Left cardiac atrium (tissue), 4 donors: ENCODE data around the gene RNASEH1. TPM values are rescaled to one million over a fixed set of nuclear protein-coding genes. Genes with fewer than 3 reads are reported as not detected.

ENCODE experiments used
- ATAC-seq, 2 donors: fragments of 200-7000 bp; cut with Tn5 transposase; one replicate each; pipeline ENCODE4 v1.9.1; 2020; ENCODE audit warnings: mild to moderate bottlenecking in 2 of 2, moderate library complexity in 2 of 2
- DNase-seq: peaks from one replicate; pipeline ENCODE4 v3.0.0-alpha.2; 2020
- intact Hi-C, 2 donors: fragments of 100-400 bp; cut with DNase I; formaldehyde crosslinking; loops; one replicate each; pipeline versions ENCODE4 v1.14.1 to v1.15.1; 2022 to 2023
- long read RNA-seq: library from polyadenylated mRNA; unstranded; transcript quantifications from one replicate; pipeline ENCODE4 v2.0.0, GENCODE V29; 2021
- total RNA-seq, 2 donors: library from RNA; stranded (reverse); fragmentation: NEBNext Ultra II Directional; extraction: Animal tissue kit (Norgen Biotek cat#: 25700); gene quantifications; one replicate each; pipeline ENCODE4 v1.2.1, GENCODE V29; 2021
- donor health status: DM: no; HTN: yes; CAD: no.
- donor health status: DM: no; HTN: yes; CAD: no; lungs with severe emphysema.
- donor health status: DM: yes; HTN: yes; CAD: no.
- donor health status: Dilated cardiomyopathy.

Gene RNASEH1, protein sequence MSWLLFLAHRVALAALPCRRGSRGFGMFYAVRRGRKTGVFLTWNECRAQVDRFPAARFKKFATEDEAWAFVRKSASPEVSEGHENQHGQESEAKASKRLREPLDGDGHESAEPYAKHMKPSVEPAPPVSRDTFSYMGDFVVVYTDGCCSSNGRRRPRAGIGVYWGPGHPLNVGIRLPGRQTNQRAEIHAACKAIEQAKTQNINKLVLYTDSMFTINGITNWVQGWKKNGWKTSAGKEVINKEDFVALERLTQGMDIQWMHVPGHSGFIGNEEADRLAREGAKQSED
- 10 to 100 TPM; 17.3 to 22.2 TPM for total RNA-seq
- long read RNA-seq, transcript RNASEH1-201 (8 exons, 1,887 nt): major isoform, 51 of 56 reads
- long read RNA-seq, partial matches to known transcripts: 0 of 56 reads
- long read RNA-seq, other reads (novel, unspliced or antisense): 5 of 56 reads

DNA sequence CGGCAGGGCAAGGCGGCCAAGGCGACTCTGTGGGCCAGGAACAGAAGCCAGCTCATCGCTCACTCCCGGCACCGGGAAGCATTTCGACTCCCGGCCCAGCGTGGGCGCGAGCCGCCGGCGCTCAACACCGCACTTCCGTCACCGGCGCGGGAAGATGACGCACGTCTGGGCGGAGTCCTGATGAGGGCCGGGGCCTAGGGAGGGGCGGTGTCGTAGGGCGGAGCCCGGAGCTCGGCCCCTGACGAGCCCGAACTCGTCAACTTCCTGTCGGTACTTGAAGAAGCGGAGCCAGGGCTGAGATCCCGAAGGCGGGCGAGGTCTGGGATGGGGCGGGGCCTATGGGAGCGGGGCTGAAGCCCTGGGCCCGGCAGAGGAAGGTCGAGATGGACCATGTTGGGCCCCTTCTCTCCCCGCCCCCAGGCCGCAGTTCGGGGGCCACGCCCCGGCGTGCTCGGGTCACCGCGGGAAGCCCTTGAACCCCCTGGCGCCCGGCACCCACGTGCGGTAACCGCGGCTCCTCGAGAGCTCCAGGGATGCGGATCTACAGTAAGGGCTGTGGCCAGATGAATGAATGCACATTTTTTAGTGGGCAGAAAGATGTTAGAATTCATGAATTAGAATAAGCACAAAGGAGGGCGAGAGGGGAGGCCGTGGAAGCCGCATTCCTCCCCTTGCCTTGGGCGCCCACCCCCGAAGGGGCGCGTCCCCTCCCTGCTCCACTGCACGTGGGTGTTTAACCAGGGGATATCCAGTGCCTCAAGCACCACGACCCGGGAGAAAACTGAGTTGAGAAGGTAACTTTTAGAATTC lies at the start of gene RNASEH1:
TSS of gene RNASEH1 (minus strand) at position 129 of the 810 bp plus-strand sequence. CDS start at position 56, 73 bp downstream.
- ATAC-seq: peak; percentile 100
- peak; percentile 98 for DNase-seq
- intact Hi-C loops: loop anchor here in 1 of 2 donors (2.0 kb wide), 1 partner anchor 16 kb away; the partner anchor contains the start of gene RPS7

DNA sequence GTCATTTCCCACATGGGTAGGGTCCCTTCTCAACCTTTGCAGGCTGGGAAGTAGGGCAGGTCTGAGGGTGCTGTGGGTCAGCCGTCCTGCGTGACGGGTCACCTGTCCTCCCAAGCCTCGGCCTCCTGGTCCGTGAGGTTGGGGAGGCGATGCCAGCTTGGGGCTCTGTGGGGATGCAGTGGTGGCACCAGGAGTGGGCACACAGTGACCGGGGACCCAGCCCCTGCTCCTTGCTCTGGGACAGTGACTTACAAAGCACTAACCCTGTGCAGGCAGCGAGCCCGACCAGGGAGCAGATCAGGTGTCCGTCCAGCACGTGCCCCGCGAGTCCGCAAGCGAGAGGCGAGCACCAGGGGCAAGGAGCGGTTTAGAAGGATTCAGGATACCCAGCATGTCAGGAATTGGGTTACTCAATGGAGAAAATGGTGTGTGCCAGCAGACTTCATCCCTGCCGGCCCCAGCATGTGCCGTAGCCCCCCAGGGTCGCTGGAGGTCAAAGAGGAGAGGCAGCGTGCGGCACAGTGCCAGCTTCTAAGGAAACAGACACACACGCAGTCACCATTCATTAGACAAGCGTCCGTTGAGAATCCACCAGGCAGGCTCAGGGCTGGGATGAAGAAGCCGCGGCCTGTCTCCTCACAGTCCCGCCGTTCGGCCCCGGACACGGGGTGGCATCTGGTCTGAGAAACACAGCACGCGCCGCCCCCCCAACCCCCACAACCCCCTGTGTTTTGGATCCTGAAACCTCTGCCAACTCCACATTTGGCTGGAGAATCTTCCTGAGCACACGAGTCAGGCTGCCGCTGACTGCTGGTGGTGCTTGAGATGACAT lies 48.5 kb upstream of the RNASEH1 start:
- intact Hi-C loops: no loop called here
- no peak for DNase-seq
- ATAC-seq: no peak

DNA sequence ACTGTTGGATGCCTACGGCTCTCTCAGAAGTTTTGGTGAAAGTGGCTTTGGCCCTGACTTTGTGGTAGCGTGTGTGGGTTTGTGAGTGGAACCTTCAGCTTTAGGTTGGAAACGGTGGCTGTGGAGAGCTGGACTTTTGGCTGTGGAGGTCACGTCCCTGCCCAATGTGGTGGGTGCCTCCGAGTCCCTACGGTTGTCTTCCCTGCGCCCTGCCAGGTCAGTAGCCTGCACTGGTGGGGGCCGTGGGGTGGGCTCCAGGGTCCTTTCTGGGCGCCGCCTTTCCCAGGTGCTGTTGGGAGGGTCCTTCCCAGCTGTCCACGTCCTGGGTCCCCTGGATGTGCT lies 47.9 kb upstream of the RNASEH1 start:
- ATAC-seq: no peak
- intact Hi-C loops: no loop called here
- DNase-seq: no peak

DNA sequence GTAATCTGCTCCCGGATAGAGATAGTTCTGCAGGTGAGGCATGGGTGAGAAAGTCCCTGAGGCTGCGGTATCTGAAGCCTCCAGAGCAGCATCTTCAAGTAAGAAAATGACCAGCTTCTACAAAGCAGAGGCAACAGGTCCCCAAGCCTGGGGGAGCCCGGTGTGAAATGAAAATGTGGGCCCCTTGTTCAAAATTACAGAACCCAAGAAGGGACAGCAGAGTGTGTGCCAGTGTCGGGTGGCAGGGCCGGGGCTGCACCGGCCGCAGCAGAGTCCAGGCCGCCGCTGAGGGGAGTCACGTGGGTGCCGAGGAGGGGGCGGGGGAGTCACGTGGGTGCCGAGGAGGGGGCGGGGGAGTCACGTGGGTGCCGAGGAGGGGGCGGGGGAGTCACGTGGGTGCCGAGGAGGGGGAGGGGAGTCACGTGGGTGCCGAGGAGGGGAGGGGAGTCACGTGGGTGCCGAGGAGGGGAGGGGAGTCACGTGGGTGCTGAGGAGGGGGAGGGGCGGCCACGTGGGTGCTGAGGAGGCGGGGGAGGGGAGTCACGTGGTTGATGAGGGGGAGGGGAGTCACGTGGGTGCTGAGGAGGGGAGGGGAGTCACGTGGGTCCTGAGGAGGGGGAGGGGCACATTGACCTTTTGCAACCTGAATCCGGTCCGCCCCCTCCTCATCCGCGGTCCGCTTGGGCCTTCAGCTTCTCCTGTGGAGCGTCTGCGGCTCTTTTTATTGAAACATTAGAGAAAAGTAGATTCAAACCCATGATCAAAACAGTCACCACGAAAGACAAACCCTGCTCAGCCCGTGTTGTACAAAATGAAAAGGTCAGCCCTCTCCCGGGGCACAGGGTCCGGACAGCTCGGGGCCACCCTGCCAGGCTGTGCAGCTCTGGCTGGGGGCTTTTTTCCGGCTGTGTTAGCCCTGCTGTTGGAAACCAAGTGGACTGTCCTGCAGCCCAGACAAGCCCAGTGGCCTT lies 47.1 kb upstream of the RNASEH1 start:
- DNase-seq (no peak), ATAC-seq (peak; percentile 19 to 66)
- intact Hi-C loops: no loop called here

DNA sequence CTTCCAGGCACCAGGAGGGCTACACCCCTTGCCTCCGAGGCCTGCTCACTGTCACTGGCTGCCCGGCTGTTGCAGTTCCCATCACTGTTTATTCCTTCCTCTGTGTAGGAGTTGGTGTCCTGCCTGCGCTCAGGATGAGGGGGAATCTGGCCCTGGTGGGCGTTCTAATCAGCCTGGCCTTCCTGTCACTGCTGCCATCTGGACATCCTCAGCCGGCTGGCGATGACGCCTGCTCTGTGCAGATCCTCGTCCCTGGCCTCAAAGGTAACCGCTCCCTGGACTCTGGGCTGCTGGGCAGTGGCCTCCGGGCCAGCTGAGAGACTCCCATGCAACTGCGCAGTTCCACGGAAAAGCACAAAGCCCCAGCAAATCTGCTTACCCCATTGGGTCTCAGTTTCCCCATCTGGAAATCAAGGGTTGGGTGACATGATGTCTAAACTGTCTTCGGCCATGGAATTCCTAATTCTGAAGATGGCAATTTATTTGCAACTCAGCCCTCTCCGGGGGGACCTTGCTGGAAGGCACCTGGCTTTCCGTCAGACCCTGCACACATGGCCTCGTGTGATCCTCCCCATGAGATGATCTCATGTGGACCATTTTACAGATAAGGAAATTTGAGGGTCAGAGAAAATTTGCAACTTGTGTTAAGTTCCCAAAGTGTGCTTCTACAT lies 46.2 kb upstream of the RNASEH1 start:
- peak in 1 of 2 donors; percentile 16 for ATAC-seq
- no peak for DNase-seq
- intact Hi-C loops: no loop called here

DNA sequence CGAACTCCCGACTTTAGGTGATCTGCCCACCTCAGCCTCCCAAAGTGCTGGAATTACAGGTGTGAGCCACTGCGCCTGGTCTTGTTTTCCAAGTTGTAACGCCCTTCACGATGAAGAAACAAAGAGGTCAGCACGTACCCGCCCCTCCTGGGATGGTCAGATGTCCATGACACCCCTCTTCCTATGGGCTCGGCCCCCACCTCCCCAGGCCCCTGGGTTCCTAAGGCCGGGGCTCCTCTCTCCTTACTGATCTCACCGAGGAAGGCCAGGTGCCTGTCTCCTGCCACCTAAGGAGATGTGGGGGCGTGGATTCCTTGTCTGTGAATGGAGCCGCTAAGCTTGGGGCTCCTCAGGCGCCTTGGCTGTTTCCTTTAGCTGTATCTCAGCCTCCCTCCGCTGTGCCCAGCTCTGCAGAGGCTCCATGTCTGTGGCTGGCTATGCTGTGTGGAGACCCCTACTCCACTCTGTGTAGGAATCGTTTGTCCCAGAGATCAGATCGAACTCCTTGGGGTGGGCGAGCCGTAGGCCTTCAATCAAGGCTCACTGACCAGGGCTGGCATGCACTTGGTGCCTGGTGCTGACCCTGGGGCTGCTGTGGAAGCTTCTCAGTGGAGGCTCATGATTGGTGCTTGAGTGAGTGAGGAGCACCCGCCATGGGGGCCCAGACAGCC lies 45.5 kb upstream of the RNASEH1 start:
- DNase-seq (no peak), ATAC-seq (no peak)
- intact Hi-C loops: no loop called here

DNA sequence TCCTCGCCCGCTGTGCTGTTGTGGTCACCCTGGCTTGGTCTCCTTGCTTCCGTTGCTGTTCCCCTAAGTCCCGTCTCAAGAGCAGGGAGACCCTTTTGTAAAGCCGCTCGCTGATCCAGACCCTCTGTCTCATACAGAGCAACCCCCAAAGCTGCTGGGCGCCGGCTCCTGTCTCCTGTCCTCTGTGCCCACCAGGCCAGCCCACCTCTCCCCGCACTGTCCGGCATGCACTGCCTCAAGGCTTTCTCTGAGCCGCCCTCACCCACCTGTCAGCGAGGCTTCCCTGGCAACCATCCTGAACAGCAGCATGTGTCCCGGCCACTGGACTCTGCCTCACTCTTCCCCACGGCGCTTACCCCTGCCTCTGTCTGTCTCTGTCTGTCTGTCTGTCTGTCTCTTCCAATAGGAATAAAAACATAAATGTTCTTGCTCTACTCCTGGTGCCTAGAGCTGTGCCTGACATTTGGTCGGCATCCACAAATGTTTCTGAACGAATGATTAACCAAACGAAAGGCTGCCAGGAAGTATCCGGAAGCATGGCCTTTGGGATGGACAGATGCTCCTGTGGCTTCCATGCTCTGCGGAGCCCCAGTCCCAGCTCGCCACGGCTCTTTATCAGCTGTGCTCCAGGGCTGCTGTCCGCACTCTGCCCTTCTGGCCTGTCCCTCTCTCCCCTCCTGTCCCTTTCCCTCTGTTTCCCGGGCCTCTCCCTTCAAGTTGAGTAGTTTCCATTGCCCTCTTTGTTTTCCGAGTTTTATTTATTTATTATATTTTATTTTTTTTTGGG lies 44.6 kb upstream of the RNASEH1 start:
- ATAC-seq (no peak), DNase-seq (no peak)
- intact Hi-C loops: no loop called here

DNA sequence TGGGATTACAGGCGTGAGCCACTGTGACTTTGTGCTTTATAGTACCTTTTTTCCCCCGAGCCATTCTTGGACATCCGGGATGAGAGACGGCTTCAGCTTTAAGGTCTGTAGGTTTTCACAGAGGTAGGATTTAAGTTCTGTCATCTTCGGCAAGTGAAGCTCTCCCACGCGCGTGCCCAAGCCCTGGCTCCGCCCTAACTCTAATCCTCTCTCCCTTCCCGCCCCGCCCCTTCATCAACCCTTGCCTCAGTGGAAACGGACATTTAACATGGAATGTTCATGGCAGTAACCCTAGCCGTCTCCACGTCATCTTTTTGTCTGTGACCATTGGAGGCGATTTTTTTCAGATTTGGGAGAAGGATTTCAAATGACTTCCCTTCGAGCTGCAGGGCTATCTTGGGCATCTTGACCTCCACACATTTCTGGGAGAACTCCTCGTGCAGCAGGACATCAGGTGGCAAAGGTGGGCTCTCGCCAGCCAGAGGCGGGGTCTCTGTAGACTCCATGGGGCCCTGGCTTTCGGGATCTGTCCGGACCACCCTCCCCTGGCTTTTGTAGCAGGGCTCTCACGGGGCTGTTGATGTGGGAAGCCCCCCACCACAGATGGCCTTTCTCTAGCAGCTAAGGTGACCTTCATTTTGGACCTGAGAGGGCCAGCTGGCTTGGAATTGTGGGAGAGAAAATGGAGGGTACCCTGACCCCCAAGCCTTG lies 43.6 kb upstream of the RNASEH1 start:
- intact Hi-C loops: no loop called here
- no peak for DNase-seq

DNA sequence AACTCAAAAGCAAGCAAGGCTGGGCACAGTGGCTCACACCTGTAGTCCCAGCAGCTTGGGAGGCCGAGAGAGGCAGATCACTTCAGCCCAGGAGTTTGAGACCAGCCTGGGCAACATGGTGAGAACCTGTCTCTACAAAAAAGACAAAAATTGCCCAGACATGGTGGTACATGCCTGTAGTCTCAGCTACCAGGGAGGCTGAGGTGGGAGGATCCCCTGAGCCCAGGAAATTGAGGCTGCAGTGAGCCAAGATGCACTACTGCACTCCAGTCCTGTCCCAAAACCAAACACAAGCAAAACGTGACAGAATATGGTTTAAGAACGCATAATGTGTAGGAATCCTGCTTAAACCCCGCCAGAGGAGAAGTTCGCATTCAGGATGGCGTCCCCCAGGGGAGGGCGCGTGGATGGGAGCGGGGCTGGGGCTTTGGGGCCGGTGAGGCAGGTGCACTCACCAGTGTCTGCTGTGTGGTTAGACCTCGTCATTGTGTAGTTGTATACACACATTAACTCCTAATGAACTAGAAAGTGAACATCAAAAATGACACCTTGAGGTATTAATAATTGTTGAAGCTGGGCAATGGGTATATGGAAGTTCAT lies 42.2 kb upstream of the RNASEH1 start:
- DNase-seq (no peak), ATAC-seq (no peak)
- intact Hi-C loops: no loop called here

More for the DNA sequence above, 43.6 kb upstream of the RNASEH1 start:
- no peak for ATAC-seq

DNA sequence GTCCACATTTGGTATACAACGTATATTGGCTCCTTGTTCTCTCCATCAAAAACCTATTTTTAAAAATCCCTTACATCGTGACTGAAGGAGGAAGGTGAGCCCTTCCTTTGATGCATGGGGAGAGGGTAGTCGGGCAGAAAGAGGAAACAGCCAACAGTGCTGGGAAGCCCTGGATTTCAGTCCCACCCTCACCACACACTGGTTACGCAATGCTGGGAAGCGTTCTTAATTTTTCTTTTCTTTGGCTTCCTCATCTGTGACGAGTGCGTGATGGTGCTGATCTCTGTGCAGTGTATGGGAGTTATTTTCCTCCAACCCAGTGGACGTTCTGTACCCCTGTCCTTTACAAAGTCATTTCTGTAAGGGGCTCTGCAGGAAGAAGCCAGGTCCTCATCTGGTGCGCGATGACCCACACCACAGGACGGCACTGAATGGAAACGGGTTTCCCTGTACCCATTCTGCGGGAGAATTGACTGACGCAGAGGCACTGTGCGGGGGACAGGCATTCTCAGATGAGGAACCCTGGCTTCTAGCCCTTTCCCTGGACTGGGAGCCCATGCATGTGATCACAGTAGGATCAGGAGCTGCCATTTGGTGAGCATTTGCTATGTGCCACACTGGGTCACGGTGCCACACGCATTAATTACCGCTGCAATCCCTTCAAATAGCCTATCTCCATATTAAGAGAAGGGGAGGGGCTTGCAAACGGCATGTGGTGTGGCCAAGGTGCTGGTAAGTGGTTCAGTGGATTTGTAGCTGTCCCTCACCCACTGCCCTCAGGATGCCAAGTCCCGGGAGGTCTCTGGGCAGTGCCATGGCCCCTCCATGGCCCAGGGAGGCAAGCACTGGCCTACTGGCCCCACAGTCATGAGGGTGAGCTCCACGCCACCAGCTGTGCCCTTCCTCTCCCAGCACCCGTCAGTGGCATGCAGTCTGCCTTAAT lies 41.0 kb upstream of the RNASEH1 start:
- no peak for ATAC-seq
- no peak for DNase-seq
- intact Hi-C loops: loop anchor here (5.0 to 10.0 kb wide), 2 partner anchors 46 to 53 kb away; no protein-coding TSS in a partner anchor

DNA sequence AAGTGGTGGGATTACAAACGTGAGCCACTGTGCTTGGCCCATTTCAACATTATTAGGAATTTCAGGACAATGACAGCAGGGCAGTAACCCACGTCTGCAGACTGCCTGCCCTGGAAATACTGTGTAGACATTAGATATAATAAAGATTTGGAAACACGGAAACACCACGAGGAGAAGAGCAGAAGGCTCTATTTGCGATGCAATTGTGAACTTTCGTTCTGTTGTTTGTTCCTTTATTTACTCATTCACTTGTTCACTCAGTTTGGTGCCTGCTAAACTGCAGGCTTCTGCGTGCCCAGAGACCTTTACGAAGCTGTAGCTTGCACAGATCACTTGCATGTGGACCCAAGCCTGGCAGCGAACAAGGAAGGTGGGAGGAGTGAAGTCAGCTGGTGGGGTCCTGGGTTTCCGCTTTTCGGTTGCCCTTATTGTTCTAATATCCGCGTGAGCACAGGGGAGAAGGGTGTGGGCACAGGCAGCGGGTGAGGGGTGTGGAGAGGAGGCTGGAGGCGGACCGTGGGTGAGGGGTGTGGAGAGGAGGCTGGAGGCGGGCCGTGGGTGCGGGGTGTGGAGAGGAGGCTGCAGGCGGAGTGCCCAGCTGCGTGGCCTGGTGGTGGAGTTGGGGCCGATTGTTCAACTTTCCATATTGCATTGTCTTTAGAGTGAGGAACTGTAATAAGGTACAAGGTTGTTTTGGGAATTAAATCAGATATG lies 40.2 kb upstream of the RNASEH1 start:
- intact Hi-C loops: loop anchor here (5.0 to 10.0 kb wide), 2 partner anchors 46 to 54 kb away; no protein-coding TSS in a partner anchor
- ATAC-seq (peak in 1 of 2 donors; percentile 20), DNase-seq (no peak)

DNA sequence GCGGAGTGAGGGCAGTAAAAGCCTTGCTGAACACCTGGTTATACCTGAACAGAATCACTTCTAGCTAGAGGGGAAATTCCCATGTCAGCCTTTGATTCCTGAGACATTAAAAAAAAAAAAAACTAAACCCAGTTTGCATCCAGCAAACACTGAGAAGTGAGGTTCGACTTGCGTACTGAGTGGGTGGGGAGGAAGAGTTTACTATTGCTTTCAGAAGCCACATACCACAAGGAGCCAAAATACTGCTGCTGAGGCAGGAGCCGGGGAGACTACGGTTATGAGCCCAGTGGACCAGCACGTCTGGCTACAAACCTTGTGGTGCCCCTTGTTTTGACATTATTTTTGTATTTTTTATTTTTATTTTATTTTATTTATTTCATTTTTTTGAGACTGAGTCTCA lies 39.4 kb upstream of the RNASEH1 start:
- intact Hi-C loops: loop anchor here (5.0 to 10.0 kb wide), 2 partner anchors 47 to 55 kb away; no protein-coding TSS in a partner anchor
- DNase-seq (no peak), ATAC-seq (no peak)

DNA sequence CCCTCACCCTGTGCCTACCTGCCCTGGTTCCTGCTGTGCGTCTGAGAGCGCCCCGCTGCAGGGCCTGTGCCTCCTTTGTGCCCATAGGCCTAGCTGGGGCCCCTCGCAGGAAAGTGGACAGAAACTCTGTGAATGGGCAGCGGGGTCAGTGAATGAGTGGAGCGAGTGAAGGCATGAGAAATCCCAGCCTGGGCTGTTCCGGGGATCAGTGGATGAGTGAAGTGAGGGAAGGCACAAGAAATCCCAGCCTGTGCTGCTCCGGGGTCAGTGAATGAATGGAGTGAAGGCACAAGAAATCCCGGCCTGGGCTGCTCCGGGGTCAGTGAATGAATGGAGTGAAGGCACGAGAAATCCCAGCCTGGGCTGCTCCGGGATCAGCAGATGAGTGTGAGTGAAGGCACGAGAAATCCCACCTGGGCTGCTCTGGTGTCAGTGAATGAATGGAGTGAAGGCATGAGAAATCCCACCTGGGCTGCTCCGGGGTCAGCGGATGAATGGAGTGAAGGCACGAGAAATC lies 38.8 kb upstream of the RNASEH1 start:
- ATAC-seq: no peak
- DNase-seq: no peak
- intact Hi-C loops: loop anchor here (5.0 to 10.0 kb wide), 2 partner anchors 48 to 55 kb away; no protein-coding TSS in a partner anchor
